ENCODE measurements around the gene SLC43A2.

- TF ChIP-seq CTCF (optimal IDR thresholded peaks at IDR 0.05 in 1 of 3, IDR thresholded peaks at IDR 0.05 in 1 of 3, conservative IDR thresholded peaks at IDR 0.05 in 1 of 3; ENCODE audit: extremely low read depth in 1 of 3, insufficient read depth in 2 of 3, low read length in 3 of 3) (no peak), EZH2 (IDR thresholded peaks at IDR 0.05; ENCODE audit: low read length) (no peak)
These were observed 51.5 kb downstream of the SLC43A2 start for GRCh38 chr17:1577182-1577581.
